OCI-LY1 (cell line): Measurements from ENCODE around the gene OR10G3.

ENCODE experiments used
- H2AFZ ChIP-seq: fragments of 200-600 bp; sonication (generic), shearing (Covaris generic); 2 replicates; pipeline ENCODE4 v1.6.0; 2014; ENCODE audit warnings: antibody characterized with exemption, mild to moderate bottlenecking, low read length
- H3F3A ChIP-seq: fragments of 200-600 bp; sonication (generic), shearing (Covaris generic); 2 replicates; pipeline ENCODE4 v1.6.0; 2014; ENCODE audit warnings: mild to moderate bottlenecking, antibody characterized with exemption, low read length, moderate library complexity; ENCODE audit not compliant: insufficient read depth
- H3K27ac ChIP-seq: fragments of 200-600 bp; sonication (generic); 2 replicates; pipeline ENCODE4 v1.5.1; 2014; ENCODE audit warnings: low read length, mixed run types, mild to moderate bottlenecking, low read depth; ENCODE audit not compliant: poor library complexity, severe bottlenecking
- H3K27me3 ChIP-seq: fragments of 200-600 bp; sonication (generic); 2 replicates; pipeline ENCODE4 v1.6.0; 2014; ENCODE audit warnings: antibody characterized with exemption, mild to moderate bottlenecking, low read length, moderate library complexity; ENCODE audit not compliant: insufficient read depth
- H3K36me3 ChIP-seq: fragments of 200-600 bp; sonication (generic); 2 replicates; pipeline ENCODE4 v1.6.1; 2014; ENCODE audit warnings: mild to moderate bottlenecking, antibody characterized with exemption, low read length, moderate library complexity, mixed read lengths; ENCODE audit not compliant: insufficient read depth
- H3K4me1 ChIP-seq: fragments of 200-600 bp; sonication (generic); 2 replicates; pipeline ENCODE4 v1.5.1; 2014; ENCODE audit warnings: mild to moderate bottlenecking, low read length, moderate library complexity; ENCODE audit not compliant: insufficient read depth, severe bottlenecking
- H3K4me2 ChIP-seq: fragments of 200-600 bp; sonication (generic), shearing (Covaris generic); 2 replicates; pipeline ENCODE4 v1.6.1; 2014; ENCODE audit warnings: low read length
- H3K4me3 ChIP-seq: fragments of 200-600 bp; sonication (generic); 2 replicates; pipeline ENCODE4 v1.5.1; 2014; ENCODE audit warnings: low read length, low read depth, mild to moderate bottlenecking, mixed read lengths; ENCODE audit not compliant: poor library complexity, severe bottlenecking
- H3K79me2 ChIP-seq: fragments of 200-600 bp; shearing (Covaris generic); 2 replicates; pipeline ENCODE4 v1.6.1; 2016; ENCODE audit warnings: mixed run types, low read length, mixed read lengths; ENCODE audit not compliant: insufficient read depth
- H3K9ac ChIP-seq: fragments of 200-600 bp; sonication (generic), shearing (Covaris generic); 2 replicates; pipeline ENCODE4 v1.6.1; 2014; ENCODE audit warnings: mild to moderate bottlenecking, low read length, mixed read lengths
- H3K9me2 ChIP-seq: fragments of 200-600 bp; sonication (generic), shearing (Covaris generic); 2 replicates; pipeline ENCODE4 v1.6.1; 2014; ENCODE audit warnings: low read depth, mild to moderate bottlenecking, low read length, mixed read lengths
- H3K9me3 ChIP-seq: fragments of 200-600 bp; shearing (Covaris generic); 2 replicates; pipeline ENCODE4 v1.6.1; 2014; ENCODE audit warnings: low read length, mixed read lengths
- H4K20me1 ChIP-seq: fragments of 200-600 bp; sonication (generic), shearing (Covaris generic); 2 replicates; pipeline ENCODE4 v1.6.0; 2016; ENCODE audit warnings: mild to moderate bottlenecking, low read length; ENCODE audit not compliant: insufficient read depth
- CTCF ChIP-seq: fragments of 200-600 bp; sonication (generic), shearing (Covaris generic); IDR thresholded peaks from 2 replicates; pipeline ENCODE4 v1.5.1; 2017; ENCODE audit warnings: mild to moderate bottlenecking, antibody characterized with exemption, low read length, moderate library complexity, mixed read lengths
- EZH2 ChIP-seq: fragments of 200-600 bp; sonication (generic), shearing (Covaris generic); IDR thresholded peaks from 2 replicates; pipeline ENCODE4 v1.8.0; 2017; ENCODE audit warnings: borderline replicate concordance, mixed run types, mild to moderate bottlenecking, antibody characterized with exemption, low read length, moderate library complexity, mixed read lengths

OR10G3 gene

GRCh38 chr14:21526672-21527317, 53.1 kb downstream of the OR10G3 start:
- Histone ChIP-seq H3K4me3 (peak overlapping the region; percentile 56), H3K4me2 (peak overlapping the region; percentile 53), H3K9ac (peak overlapping the region; percentile 11; the same call in 1 of the 2 replicates), H3K9me2 (no peaks in the 10 kb centered on the region), H3F3A (no peaks in the 10 kb centered on the region), H3K27ac (no peak overlapping the region), H3K27me3 (no peaks in the 10 kb centered on the region; the same call in 1 of the 2 replicates), H4K20me1 (no peaks in the 10 kb centered on the region), H3K36me3 (no peaks in the 10 kb centered on the region), H3K79me2 (no peaks in the 10 kb centered on the region), H3K9me3 (no peaks in the 10 kb centered on the region), H2AFZ (no peak overlapping the region), H3K4me1 (peaks cover 17% of the 10 kb centered on the region)
- TF ChIP-seq EZH2 (no peak), CTCF (no peak)

GRCh38 chr14:21525962-21526671, 53.8 kb downstream of the OR10G3 start, which contains the start of gene SALL2:
Gene SALL2, minus strand, starts transcription at chr14:21526346. Its CDS starts 219 bp downstream, at chr14:21526127.
- Histone ChIP-seq H3F3A (no peaks in the 10 kb centered on the region), H2AFZ (no peak within 1 kb of the TSS), H3K9ac (peak within 1 kb of the TSS; percentile 11; the same call in 1 of the 2 replicates), H4K20me1 (no peaks in the 10 kb centered on the region), H3K4me1 (peaks cover 17% of the 10 kb centered on the region), H3K27ac (no peak within 1 kb of the TSS), H3K27me3 (no peaks in the 10 kb centered on the region; the same call in 1 of the 2 replicates), H3K9me3 (no peaks in the 10 kb centered on the region), H3K36me3 (no peaks in the 10 kb centered on the region), H3K4me2 (peak within 1 kb of the TSS; percentile 53), H3K4me3 (peak within 1 kb of the TSS; percentile 56), H3K79me2 (no peaks in the 10 kb centered on the region), H3K9me2 (no peaks in the 10 kb centered on the region)
- no peak for TF ChIP-seq EZH2
- no peak for TF ChIP-seq CTCF

- Histone ChIP-seq H3K4me3 (peak overlapping the region; percentile 56), H3K9me3 (no peaks in the 10 kb centered on the region), H3F3A (no peaks in the 10 kb centered on the region), H3K79me2 (no peaks in the 10 kb centered on the region), H4K20me1 (no peaks in the 10 kb centered on the region), H3K9me2 (no peaks in the 10 kb centered on the region), H3K36me3 (no peaks in the 10 kb centered on the region), H2AFZ (no peak overlapping the region), H3K9ac (no peak overlapping the region; the same call in 1 of the 2 replicates), H3K4me1 (peaks cover 17% of the 10 kb centered on the region), H3K27me3 (no peaks in the 10 kb centered on the region; the same call in 1 of the 2 replicates), H3K27ac (no peak overlapping the region), H3K4me2 (peak overlapping the region; percentile 53)
- TF ChIP-seq CTCF (no peak), EZH2 (no peak)
Observed at GRCh38 chr14:21525571-21525961, 54.3 kb downstream of the OR10G3 start.
